Measurements from ENCODE around the gene SERINC5. TPM values are rescaled to one million over a fixed set of nuclear protein-coding genes. Genes with fewer than 3 reads are reported as not detected.

The SERINC5 gene
- total and polyA plus RNA-seq, 2 donors (not counting 3 experiments of a cell fraction or from before 2014, with no cell fraction given), result 3.2 to 10.1 TPM

GRCh38 chr5:80182809-80183580 lies 72.9 kb downstream of the SERINC5 start:
- Histone ChIP-seq H3K9ac (replicated peaks; ENCODE audit: extremely low read depth, insufficient read depth, low read length) (no peak overlapping the region), H3K4me1 (ENCODE audit: control insufficient read depth, extremely low read depth, insufficient read depth, low read length) (no peaks in the 10 kb centered on the region), H3K4me2 (ENCODE audit: insufficient read depth, low read length) (no peak overlapping the region), H3K79me2 (ENCODE audit: control insufficient read depth, insufficient read depth, low read length) (no peaks in the 10 kb centered on the region), H4K20me1 (replicated peaks; ENCODE audit: control insufficient read depth, extremely low read depth, insufficient read depth, low read length) (no peaks in the 10 kb centered on the region), H3K4me3 (replicated peaks in 1 of 3; ENCODE audit: insufficient read depth in 1 of 3, low read depth in 1 of 3, low read length in 3 of 3) (no peak overlapping the region), H3K9me1 (replicated peaks; ENCODE audit: control insufficient read depth, extremely low read depth, insufficient read depth, low read length) (no peaks in the 10 kb centered on the region), H3K27me3 (ENCODE audit: control insufficient read depth in 2 of 2, insufficient read depth in 2 of 2, low read length in 2 of 2) (no peaks in the 10 kb centered on the region), H3K36me3 (ENCODE audit: control insufficient read depth in 2 of 2, extremely low read depth in 1 of 2, insufficient read depth in 2 of 2, low read length in 2 of 2) (no peaks in the 10 kb centered on the region), H3K9me3 (replicated peaks; ENCODE audit: control insufficient read depth, insufficient read depth, low read length) (no peaks in the 10 kb centered on the region), H3K27ac (ENCODE audit: insufficient read depth, low read depth, low read length) (no peak overlapping the region), H2AFZ (ENCODE audit: low read depth, low read length) (no peak overlapping the region)
- FAIRE-seq (no peak), DNase-seq (ENCODE audit: low read depth, low spot score) (no peak)
- TF ChIP-seq MYC (IDR thresholded peaks at IDR 0.05; ENCODE audit: low read depth, low read length) (no peak), MAX (IDR thresholded peaks at IDR 0.05; ENCODE audit: insufficient read depth, insufficient read length) (no peak), GATA2 (IDR thresholded peaks at IDR 0.05; ENCODE audit: insufficient read depth, insufficient read length, low read depth, low read length) (no peak), POLR2AphosphoS5 (IDR thresholded peaks at IDR 0.05; ENCODE audit: insufficient read depth, low read depth, low read length) (no peak), POLR2A (IDR thresholded peaks at IDR 0.05; ENCODE audit: low read depth, low read length) (no peak), JUN (IDR thresholded peaks at IDR 0.05; ENCODE audit: borderline replicate concordance, insufficient read depth, insufficient read length, low read depth) (no peak), FOS (IDR thresholded peaks at IDR 0.05; ENCODE audit: borderline replicate concordance, insufficient read depth, low read length) (no peak), CTCF (IDR thresholded peaks at IDR 0.05; ENCODE audit: extremely low read depth in 1 of 2, insufficient read depth in 1 of 2, low read depth in 1 of 2, low read length in 2 of 2) (no peak)
- POLR2A ChIA-PET, result no interaction called here
- intact Hi-C loops (cut with micrococcal nuclease) (no loop called here), dilution Hi-C loops (cut with MboI; ENCODE audit: extremely low pct_ligation_motif_present, low sequenced_read_pairs) (no loop called here)
- CTCF ChIA-PET, result no interaction called here
- BruUV-seq (replicated peaks), result no TSS peak

All from endothelial cell of umbilical vein (primary cell).